MG63 (cell line): ENCODE measurements around the gene REPIN1. TPM values are rescaled to one million over a fixed set of nuclear protein-coding genes. Genes with fewer than 3 reads are reported as not detected.

Experiments used
- DNase-seq: peaks from one replicate; pipeline ENCODE4 v3.0.0-alpha.2; 2020
- H3K27me3 ChIP-seq: fragments of 250-450 bp; sonication (Bioruptor Pico); 2 replicates; pipeline ENCODE4 v1.5.1; 2020; ENCODE audit warnings: mild to moderate bottlenecking, moderate library complexity
- H3K36me3 ChIP-seq: fragments of 250-450 bp; sonication (Bioruptor Pico); 2 replicates; pipeline ENCODE4 v1.5.1; 2020; ENCODE audit warnings: mild to moderate bottlenecking, moderate library complexity
- H3K4me3 ChIP-seq: fragments of 250-450 bp; sonication (Bioruptor Pico); 2 replicates; pipeline ENCODE4 v1.5.1; 2020; ENCODE audit warnings: mild to moderate bottlenecking, moderate library complexity
- H3K9me3 ChIP-seq: fragments of 250-450 bp; sonication (Bioruptor Pico); 2 replicates; pipeline ENCODE4 v1.5.1; 2020; ENCODE audit warnings: mild to moderate bottlenecking, moderate library complexity
- total RNA-seq: library from RNA; depleted of rRNA; stranded (reverse); fragments of >200 nt; shearing (Covaris generic); gene quantifications from 2 replicates; pipeline ENCODE4 v1.2.3, GENCODE V29; 2014; ENCODE audit warnings: low replicate concordance; rRNA removed

Gene REPIN1
- 43.6 and 64.7 TPM in 2 replicates for total RNA-seq

GRCh38 chr7:150368096-150368883 lies at the start of gene REPIN1:
TSS of gene REPIN1 (plus strand) at chr7:150368822. CDS start at chr7:150369712, 890 bp downstream.
- peak; percentile 87 for DNase-seq
- H3K4me3 ChIP-seq = peak within 1 kb of the TSS; percentile 74
- H3K9me3 ChIP-seq = no peaks in the 10 kb centered on the region
- H3K36me3 ChIP-seq = no peaks in the 10 kb centered on the region; the same call in 1 of the 2 replicates
- H3K27me3 ChIP-seq = no peaks in the 10 kb centered on the region

- H3K4me3 ChIP-seq = no peak overlapping the region
- H3K27me3 ChIP-seq = no peaks in the 10 kb centered on the region
- no peaks in the 10 kb centered on the region for H3K36me3 ChIP-seq
- no peaks in the 10 kb centered on the region for H3K9me3 ChIP-seq
- DNase-seq = no peak
Observed at GRCh38 chr7:150321788-150322113, 46.9 kb upstream of the REPIN1 start.

GRCh38 chr7:150322114-150322832 lies 46.3 kb upstream of the REPIN1 start:
- H3K9me3 ChIP-seq = no peaks in the 10 kb centered on the region
- no peak for DNase-seq
- no peaks in the 10 kb centered on the region for H3K36me3 ChIP-seq
- H3K27me3 ChIP-seq = no peaks in the 10 kb centered on the region
- H3K4me3 ChIP-seq = no peak overlapping the region

- DNase-seq = no peak
- Histone ChIP-seq H3K36me3 (no peaks in the 10 kb centered on the region), H3K27me3 (no peaks in the 10 kb centered on the region), H3K9me3 (no peaks in the 10 kb centered on the region), H3K4me3 (no peak within 1 kb of the TSS)
Observed at GRCh38 chr7:150322833-150323681, 45.6 kb upstream of the REPIN1 start, which contains the start of the genes ACTR3C and LRRC61. TSS of gene ACTR3C (minus strand) at chr7:150323545. CDS start at chr7:150295296, 28,249 bp downstream. TSS of gene LRRC61 (plus strand) at chr7:150323355. CDS start at chr7:150336862, 13,507 bp downstream.

GRCh38 chr7:150323682-150324372 lies 44.8 kb upstream of the REPIN1 start:
- no peak overlapping the region for H3K4me3 ChIP-seq
- H3K36me3 ChIP-seq = no peaks in the 10 kb centered on the region
- no peaks in the 10 kb centered on the region for H3K9me3 ChIP-seq

GRCh38 chr7:150324373-150324961 lies 44.2 kb upstream of the REPIN1 start:
- no peak overlapping the region for H3K4me3 ChIP-seq
- no peaks in the 10 kb centered on the region for H3K9me3 ChIP-seq
- no peak for DNase-seq
- H3K27me3 ChIP-seq = no peaks in the 10 kb centered on the region
- no peaks in the 10 kb centered on the region for H3K36me3 ChIP-seq

More at GRCh38 chr7:150323682-150324372, 44.8 kb upstream of the REPIN1 start:
- no peak for DNase-seq
- no peaks in the 10 kb centered on the region for H3K27me3 ChIP-seq

GRCh38 chr7:150325110-150325611 lies 43.5 kb upstream of the REPIN1 start:
- H3K4me3 ChIP-seq = no peak overlapping the region
- H3K36me3 ChIP-seq = no peaks in the 10 kb centered on the region
- DNase-seq = no peak
- no peaks in the 10 kb centered on the region for H3K27me3 ChIP-seq
- no peaks in the 10 kb centered on the region for H3K9me3 ChIP-seq

- Histone ChIP-seq H3K9me3 (no peaks in the 10 kb centered on the region), H3K36me3 (no peaks in the 10 kb centered on the region), H3K27me3 (no peaks in the 10 kb centered on the region), H3K4me3 (no peak overlapping the region)
- no peak for DNase-seq
Observed at GRCh38 chr7:150325901-150326300, 42.7 kb upstream of the REPIN1 start.

GRCh38 chr7:150326657-150327268 lies 41.9 kb upstream of the REPIN1 start:
- Histone ChIP-seq H3K4me3 (no peak overlapping the region), H3K27me3 (no peaks in the 10 kb centered on the region), H3K36me3 (no peaks in the 10 kb centered on the region), H3K9me3 (no peaks in the 10 kb centered on the region)
- no peak for DNase-seq

GRCh38 chr7:150327308-150327707 lies 41.3 kb upstream of the REPIN1 start:
- no peaks in the 10 kb centered on the region for H3K27me3 ChIP-seq
- no peak for DNase-seq

GRCh38 chr7:150329331-150330120 lies 39.1 kb upstream of the REPIN1 start:
- peak; percentile 60 for DNase-seq

More at GRCh38 chr7:150327308-150327707, 41.3 kb upstream of the REPIN1 start:
- no peaks in the 10 kb centered on the region for H3K9me3 ChIP-seq
- H3K36me3 ChIP-seq = no peaks in the 10 kb centered on the region
- H3K4me3 ChIP-seq = no peak overlapping the region

GRCh38 chr7:150330211-150330885 lies 38.3 kb upstream of the REPIN1 start:
- Histone ChIP-seq H3K36me3 (no peaks in the 10 kb centered on the region), H3K27me3 (no peaks in the 10 kb centered on the region), H3K4me3 (no peak overlapping the region), H3K9me3 (no peaks in the 10 kb centered on the region)
- no peak for DNase-seq

More at GRCh38 chr7:150329331-150330120, 39.1 kb upstream of the REPIN1 start:
- Histone ChIP-seq H3K4me3 (no peak overlapping the region), H3K27me3 (no peaks in the 10 kb centered on the region), H3K36me3 (no peaks in the 10 kb centered on the region), H3K9me3 (no peaks in the 10 kb centered on the region)

- Histone ChIP-seq H3K27me3 (no peaks in the 10 kb centered on the region), H3K4me3 (no peak overlapping the region), H3K9me3 (no peaks in the 10 kb centered on the region), H3K36me3 (no peaks in the 10 kb centered on the region)
- DNase-seq = no peak
Observed at GRCh38 chr7:150332852-150333635, 35.6 kb upstream of the REPIN1 start.
